Measurements from ENCODE around the gene STEAP1B. TPM values are rescaled to one million over a fixed set of nuclear protein-coding genes. Genes with fewer than 3 reads are reported as not detected.
"Not testable (repeated sequence)": the region's sequence is repeated elsewhere in the genome, so short reads cannot be mapped to it uniquely, and the experiment has no call there.

STEAP1B gene
- total RNA-seq, 1 donor from 2014 or later = 0.23 TPM

DNA sequence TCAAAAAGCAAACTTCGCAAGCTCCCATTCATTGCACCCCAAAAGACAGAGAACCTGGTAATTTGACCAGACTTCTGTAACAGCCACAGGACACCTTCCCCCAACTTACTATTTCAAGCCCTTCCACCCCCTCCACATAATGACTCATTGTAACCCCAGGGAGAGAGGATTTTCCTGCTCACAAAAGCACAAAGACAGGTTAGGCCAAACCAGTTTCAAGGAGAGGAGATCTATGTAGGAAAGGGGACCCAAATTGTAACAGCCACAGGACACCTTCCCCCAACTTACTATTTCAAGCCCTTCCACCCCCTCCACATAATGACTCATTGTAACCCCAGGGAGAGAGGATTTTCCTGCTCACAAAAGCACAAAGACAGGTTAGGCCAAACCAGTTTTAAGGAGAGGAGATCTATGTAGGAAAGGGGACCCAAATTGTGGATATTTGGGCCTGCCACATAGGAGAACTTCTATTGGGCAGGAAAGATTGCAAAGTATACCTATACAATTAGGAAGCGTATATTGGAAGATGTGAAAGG is 66.8 kb downstream of the STEAP1B start:
- intact Hi-C loops (cut with micrococcal nuclease) = not testable (repeated sequence)

DNA sequence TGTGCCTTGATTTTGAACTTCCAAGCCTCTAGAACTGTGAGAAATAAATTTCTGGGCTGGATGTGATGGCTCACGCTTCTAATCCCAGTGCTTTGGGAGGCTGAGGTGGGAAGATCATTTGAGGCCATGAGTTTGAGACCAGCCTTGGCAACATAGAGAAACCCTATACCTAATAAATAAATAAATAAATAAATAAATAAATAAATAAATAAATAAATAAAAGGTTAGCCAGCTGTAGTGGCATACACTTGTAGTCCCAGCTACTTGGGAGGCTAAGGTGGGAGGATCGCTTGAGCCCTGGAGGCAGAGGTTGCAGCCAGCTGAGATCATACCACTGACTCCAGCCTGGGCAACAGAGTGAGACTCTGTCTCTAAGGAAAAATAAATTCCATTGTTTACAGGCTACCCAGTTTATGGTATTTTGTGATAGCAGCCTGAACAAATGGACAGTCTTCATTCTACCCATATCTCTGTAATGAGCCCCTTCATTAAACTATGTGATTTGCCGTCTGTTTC is 67.7 kb downstream of the STEAP1B start:
- intact Hi-C loops (cut with micrococcal nuclease) = no loop called here

DNA sequence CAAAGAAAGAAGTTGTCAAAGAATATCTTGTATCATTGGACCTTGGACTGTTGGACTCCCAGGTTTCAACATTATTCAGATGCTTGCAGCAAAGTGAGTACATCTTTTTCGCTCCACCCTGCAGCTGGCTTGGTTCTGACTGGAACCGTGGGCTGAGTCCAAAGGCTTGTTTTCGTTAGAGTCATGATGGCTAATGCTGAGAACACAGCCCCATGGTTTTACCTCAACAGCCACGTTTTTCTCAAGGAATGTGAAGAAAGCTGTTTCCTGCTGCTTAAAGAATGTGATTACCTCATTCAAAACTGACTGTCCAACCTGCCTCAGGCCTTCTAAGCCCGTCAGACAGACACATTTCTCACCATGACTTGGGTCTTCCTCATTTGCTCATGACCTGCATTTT is 69.5 kb downstream of the STEAP1B start:
- intact Hi-C loops (cut with micrococcal nuclease) = no loop called here

DNA sequence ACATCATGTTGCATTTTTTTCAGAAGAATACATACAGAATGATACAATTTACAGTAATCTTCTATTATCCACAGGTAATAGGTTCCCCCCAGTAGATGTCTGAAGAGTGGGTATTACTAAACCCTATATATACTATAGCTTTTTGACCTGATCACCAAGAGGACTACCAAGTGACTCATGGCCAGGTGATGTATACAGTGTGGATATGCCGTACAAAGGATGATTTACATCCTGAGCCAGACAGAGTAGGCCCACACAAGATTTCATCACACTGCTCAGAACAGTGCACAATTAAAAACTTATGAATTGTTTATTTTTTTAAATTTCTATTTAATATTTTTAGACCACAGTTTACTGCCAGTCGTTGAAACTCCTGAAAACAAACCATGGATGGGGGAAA is 70.6 kb downstream of the STEAP1B start:
- intact Hi-C loops (cut with micrococcal nuclease) = no loop called here

DNA sequence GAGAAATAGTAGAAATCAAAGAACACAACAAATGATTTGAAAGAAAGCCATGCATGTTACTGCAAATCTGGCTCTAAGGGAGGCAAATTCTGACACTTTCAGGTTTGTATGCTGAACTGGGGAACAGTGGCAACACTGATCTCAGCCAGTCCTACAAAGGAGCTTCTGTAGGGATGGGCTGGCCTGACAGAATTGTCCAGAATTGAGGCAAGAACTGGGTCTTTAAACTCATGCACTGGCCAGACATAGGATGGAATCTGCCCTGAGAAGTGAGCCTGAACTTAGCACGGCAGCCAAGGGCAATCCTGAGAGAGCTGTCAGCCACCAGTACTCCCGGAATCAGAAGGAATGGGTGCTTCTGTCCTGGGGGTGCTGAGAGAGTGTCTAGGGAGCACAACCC is 72.1 kb downstream of the STEAP1B start:
- intact Hi-C loops (cut with micrococcal nuclease) = no loop called here

DNA sequence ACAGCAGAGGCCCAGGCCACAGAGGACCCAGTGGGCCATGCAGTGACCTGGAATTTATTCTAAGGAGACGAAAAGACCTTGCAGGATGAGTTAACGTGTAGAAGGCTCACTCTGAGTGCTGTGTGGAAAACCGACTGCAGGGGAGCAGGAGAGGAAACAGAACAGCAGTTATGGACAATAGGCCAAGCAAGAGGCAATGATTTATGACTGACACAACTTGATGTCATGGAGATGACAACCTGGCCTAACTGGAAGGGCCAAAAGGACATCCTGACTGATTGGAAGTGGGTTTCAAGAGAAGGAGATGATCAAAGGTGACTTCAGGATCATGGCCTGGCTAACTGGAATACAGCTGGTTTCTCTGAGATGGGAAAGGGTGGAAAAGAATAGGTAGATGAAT is 72.9 kb downstream of the STEAP1B start:
- intact Hi-C loops (cut with micrococcal nuclease) = no loop called here

DNA sequence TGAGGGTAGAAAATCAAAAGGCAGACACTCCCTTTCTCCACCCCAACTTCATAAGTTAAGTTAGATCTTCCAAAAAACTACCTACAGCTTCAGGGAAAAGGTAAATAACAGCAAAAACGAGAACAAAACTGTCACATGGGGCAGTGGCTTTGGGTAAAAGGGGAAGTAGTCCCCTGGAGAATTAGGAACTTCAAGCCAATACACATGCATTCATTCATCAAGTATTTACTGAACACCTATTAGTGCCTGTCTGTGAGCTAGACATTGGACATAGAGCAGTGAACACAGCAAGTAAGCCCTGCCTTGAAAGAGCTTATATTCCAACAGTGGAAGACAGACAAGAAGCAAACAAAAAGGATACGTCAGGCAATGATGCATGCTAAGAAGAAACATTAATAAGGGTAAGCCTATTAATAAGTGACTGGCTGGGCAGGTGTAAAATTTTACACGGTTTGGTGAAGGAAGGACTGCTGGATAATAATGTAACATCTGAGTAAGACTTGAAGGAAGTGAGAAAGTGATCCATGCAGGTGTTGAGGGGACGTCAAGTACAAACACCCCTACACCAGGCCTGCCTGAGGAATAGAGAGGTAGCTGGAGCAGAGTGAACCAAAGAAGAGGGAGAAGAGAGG is 73.4 kb downstream of the STEAP1B start:
- intact Hi-C loops (cut with micrococcal nuclease) = no loop called here

DNA sequence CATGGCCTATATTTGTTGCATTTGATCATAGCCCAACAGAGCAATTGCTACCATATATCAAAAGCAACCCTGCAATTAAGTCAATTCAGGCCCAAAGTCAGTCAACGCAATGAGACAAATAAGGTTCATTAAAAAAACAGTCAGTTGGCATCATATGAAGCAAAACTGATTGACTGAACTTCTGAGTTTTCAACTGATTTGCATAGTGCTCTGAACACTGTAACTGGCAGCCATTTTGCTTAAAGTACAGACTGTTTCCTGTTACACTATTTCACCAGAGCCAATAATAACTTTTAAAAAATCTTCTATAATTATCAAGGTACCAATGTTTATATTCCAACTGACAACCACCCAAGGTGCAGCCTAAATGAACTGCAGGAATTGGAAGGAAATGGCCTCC is 74.6 kb downstream of the STEAP1B start:
- intact Hi-C loops (cut with micrococcal nuclease) = no loop called here

DNA sequence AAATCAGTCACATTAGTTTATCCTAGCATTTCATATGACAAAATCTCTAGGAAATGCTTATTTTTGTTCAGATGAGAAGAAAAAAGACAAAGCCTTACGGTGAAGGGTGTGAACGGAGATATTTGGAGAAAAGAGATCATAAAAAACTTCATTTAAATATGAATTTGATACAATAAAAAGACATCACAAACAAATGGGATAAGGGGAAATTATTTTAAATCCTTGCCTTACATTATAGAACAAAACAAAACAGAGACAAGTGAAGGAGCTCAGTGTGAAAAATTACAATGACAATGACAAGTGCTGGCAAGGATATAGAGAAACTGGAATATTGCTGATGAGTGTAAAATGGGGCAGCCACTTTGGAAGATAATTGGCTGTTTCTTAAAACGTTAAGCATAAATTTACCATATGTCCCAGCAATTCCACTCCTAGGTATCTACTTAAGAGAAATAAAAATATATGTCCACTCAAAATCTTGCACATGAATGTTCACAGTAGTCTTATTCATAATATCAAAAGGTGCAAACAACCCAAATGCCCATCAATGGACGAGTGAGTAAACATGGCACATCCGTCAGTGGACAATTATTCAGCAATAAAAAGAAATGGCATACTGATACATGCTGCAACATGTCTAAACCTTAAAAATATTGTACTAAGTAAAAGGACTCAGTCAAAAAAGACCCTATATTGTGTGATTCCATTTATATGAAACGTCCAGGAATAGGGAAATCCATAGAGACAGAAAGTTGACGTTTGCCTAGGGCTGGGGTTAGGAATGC is 77.0 kb downstream of the STEAP1B start:
- intact Hi-C loops (cut with micrococcal nuclease) = no loop called here

DNA sequence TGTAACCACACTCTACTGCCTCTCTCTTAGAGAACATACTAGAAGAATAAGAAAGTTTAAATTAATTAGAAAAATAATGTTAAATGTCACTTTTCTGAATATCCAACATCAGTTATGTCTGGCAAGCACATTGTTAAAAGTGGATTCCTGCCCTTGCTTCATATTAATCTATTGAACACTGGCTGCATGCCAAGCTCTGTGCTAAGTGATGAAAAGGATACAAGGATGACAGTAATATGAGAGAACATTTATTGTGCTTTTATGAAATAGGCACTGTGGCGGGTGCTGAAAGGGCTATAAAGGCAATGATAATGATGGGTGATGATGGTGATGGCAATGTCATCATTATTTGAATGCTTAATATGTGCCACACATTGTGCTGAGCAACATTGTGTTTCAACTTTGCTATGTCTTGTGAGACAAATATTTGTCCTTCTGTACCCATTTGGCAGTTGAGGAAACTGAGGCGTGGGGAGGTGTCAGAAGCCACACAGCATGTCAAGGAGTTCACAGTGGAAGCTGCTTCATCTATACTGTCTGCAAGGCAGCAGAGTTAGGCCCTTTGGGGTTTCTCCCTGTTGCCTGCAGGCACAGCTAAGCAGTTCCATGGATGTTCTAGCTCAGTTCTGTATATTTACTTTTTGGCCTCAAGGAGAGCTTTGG is 78.9 kb downstream of the STEAP1B start:
- intact Hi-C loops (cut with micrococcal nuclease) = no loop called here

DNA sequence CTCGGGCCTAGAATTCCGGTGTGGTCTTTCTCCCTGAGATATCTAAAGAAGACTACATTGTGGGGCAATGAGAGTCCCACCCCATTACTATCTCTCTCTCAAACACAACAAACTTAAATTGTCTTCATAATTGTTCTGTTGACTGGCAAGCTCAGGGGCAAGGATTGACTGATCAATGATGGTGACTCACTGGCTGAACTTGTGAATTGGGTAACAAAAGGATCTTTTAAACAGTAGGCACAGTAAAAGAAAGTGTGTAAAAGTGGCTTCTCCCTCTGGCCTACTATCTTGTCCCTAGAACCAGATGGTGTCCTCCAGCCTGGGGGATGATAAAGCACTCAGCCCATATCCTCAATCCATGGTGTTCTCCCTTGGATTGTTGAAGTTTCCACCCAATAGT is 80.0 kb downstream of the STEAP1B start:
- intact Hi-C loops (cut with micrococcal nuclease) = no loop called here

DNA sequence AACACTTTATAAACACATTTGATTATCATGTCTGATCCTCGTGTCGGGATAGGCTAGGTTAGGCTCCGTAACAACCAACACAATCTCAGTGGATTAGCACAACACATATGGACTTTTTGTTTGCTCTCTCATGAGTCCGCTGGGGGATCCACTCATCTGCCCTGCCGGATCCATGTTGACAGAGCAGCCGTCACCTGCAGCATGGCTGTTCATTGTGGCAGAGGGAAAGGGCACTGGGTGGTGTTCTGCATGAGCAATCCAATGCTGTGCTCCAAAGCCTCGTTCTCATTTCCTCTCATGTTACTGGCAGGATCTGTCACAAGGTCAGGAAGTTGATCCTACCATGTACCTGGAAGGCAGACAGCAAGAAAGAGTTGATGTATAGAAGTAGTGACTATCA is 80.5 kb downstream of the STEAP1B start:
- intact Hi-C loops (cut with micrococcal nuclease) = no loop called here

DNA sequence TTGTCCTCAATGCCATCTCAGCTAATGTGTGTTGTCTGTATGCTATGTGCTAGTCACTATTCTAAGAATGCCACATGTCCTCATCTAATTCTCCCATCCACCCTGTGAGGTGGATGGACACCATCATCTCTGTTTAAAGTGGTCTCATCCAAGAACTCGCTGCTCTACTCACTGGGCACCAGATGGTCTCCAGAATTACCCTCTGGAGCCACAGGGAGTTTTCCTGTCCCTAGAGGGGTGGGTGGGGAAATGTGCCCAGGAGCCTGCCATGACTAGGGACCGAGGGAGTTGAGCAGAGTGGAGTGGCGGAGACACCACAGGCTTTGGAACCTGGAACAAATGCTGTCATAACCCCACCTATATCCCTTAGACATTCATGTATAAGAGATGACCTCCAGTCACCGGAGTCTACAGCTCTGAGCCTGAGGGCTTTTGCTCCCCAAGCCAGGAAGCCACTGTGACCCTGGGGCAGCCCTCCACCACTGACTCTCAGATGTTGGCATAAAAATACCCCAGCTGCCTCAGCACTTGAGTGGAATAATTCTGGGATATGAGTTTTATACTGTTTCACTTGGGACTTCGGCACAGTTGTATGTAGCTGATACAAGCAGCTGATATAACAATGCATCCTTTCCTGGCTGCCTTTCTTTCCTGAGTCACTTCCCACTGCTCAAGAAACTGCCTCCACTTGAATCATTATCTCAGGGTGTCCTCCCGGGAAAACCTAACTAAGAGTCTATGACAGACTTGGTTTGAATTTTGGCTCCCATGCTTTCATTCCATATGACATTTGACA is 81.5 kb downstream of the STEAP1B start:
- intact Hi-C loops (cut with micrococcal nuclease) = no loop called here

DNA sequence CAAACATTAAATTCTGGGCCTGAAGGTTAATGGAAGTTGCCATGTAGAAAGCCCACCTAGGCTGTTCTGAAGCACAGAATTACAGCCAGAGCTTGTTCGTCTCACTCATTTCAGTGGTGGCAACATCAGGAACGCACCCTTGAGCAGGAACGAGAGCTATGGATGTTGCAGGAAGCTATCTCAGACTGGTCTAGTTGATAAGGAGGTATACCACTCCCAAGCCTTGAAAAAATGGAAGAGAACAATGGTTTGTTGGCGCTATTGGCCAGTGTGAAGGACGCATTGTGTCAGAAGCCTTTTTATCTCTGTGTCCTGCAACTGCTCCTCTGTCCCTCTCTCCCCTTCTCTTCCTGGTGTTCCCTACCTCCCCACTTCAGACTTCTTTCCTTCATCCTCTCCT is 82.1 kb downstream of the STEAP1B start:
- intact Hi-C loops (cut with micrococcal nuclease) = no loop called here

DNA sequence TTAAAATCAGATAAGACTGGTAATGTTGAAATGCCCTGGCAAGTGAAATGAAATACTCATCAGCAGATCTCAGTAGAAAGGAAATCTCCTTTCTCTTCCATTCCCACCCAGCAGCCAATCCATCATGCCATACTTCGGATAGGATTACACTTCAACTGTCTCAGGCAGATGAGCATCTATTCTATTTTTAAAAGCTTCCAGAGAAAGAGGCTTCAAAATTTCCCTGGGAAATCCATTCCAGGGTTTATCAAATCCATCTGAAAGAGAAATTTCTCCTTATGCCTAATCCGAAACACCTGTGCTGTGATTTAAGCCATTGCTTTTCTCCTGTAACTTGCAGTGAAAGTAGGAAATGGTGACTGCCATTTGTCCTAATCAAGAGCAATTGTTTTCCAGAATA is 82.6 kb downstream of the STEAP1B start:
- intact Hi-C loops (cut with micrococcal nuclease) = no loop called here

DNA sequence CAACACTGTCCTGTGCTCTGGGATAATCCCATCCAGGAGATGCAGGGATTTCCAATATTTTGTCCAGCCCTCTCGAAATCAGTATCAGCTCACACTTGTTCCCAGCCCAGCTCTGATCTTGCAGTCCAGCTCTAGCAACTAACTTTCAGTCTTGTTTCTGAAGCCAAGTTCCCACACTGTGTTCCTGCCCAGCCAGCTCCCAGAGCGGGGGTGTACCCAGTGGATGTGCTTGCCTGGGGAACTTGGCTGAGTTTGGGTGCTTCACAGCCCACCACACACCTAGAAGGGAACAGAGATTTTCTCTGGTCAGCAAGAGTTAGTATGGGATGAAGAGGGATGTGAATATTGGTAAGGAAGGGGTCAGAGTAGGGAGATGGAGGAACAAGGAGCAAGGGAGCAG is 85.6 kb downstream of the STEAP1B start:
- intact Hi-C loops (cut with micrococcal nuclease) = no loop called here

DNA sequence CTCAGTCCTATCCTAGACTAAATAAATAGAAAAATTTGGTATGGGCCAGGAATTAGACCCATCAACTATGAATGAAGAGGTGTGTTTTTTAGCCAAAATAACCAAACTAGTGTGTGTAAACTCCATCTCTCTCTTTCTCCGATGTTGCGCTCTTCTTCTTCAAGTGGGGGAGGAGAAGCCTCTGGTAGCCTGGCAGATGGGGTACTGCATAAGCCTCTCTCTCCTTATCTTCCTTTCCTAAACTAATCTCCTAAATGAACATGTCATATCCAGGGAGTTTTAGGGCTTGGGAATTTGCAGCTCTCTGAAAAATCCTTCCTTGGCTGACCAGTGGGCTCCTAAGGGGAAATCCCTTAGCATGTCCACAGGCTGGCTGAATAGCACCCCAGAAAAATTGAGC is 86.8 kb downstream of the STEAP1B start:
- intact Hi-C loops (cut with micrococcal nuclease) = no loop called here

DNA sequence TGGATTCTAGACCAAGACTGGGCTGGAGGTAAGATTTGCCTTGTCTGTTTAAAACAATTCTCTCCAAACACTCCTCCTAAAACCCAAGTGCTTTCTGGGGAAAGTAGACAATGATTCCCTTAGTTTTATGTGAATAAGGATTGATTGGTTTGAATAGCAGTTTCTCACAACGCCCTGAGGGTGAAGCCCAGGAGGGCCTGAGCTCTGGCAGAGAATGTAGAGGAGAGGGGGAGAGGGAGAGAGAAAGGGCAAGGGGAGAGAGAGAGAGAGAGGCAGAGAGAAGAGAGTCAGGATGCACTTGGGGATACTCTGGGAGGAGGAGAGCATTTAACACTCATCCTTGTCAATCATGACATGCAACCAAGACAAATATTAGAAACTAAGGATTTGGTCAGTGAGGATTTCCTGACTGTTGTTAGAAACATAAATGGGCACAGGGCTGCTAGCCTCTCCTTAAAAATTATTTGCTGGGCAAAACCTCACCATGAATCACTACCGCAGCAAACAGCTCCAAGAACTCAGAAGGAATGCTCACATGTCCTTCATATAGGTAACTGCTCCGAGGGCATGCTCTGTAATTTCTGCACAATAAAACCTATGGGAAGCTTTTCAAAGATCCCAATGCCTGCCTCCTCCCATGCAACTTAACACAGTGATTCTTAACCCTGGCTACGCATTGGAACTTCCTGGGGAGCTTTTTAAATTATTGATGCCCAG is 87.9 kb downstream of the STEAP1B start:
- intact Hi-C loops (cut with micrococcal nuclease) = no loop called here

DNA sequence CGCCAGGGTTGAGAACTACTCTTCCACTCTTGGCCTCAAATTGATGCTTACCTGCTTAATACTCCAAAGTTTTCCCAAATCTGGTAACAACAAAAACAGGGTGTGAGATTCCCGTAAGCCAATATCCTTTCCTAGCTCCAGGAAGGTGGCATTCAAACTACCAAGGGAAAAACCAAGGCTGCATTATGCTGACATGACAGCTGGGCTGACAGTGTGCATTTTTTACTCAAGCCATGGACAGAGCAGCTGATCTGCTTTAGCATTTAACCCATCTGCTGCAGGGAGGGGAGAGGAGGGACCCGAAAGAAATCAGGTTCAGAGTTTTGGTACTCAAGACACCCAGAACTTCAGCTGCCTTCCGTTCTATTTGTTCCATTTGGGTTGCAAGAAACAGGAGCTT is 93.3 kb downstream of the STEAP1B start:
- intact Hi-C loops (cut with micrococcal nuclease) = no loop called here

DNA sequence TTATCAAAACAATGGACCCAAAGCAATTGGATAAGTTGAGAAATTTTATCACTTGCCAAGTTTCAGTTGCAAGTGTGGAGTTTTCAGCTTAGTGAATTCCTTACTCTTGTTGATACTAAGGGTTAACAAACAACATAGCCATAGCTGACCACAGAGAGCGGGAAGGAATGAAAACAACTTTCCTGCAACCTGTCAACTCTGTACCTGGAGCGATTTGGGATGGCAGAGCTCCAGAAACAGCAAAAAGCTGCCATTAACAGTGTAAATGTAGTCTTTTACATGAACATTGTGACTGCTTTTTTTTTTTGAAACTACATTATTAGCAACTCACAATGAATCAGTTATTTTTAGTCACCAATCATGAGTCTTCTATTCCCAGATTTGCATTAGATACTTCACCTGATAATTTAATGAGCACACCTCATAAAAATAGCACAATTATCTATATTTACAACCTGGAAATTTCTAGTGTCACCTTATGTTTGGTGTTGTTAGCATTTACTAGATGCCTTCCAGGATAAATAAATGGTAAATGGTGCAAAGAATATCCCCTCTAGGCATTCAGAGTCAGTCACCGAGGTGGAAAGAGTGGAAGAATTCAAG is 95.5 kb downstream of the STEAP1B start:
- intact Hi-C loops (cut with micrococcal nuclease) = no loop called here
